HepG2 (cell line): ENCODE data around the gene METTL6. TPM values are rescaled to one million over a fixed set of nuclear protein-coding genes. Genes with fewer than 3 reads are reported as not detected.

ENCODE experiments used
- ERF ChIP-seq: IDR thresholded peaks from 2 replicates; pipeline ENCODE4 v1.6.1; 2018; ENCODE audit warnings: missing biosample characterization, missing genetic modification reagents
- FOXJ3 ChIP-seq: sonication (generic); formaldehyde crosslinking; IDR thresholded peaks from 2 replicates; pipeline ENCODE4 v1.4.0; 2020; ENCODE audit warnings: missing genetic modification reagents, mild to moderate bottlenecking, borderline replicate concordance
- FOXO1 ChIP-seq: sonication (generic); formaldehyde crosslinking; IDR thresholded peaks from 2 replicates; pipeline ENCODE4 v1.4.0; 2020; ENCODE audit warnings: missing genetic modification reagents
- FOXP1 ChIP-seq, 2 experiments: fragments of 450-650 bp in 1 of 2; IDR thresholded peaks; 2 replicates each; pipeline ENCODE4 v1.6.1; 2017 to 2018; ENCODE audit warnings: antibody characterized with exemption in 1 of 2
- MYC ChIP-seq: sonication (generic); formaldehyde crosslinking; IDR thresholded peaks from 2 replicates; pipeline ENCODE4 v1.9.0; 2021; ENCODE audit warnings: missing genetic modification reagents, borderline replicate concordance
- NONO ChIP-seq, 2 experiments: fragments of 450-650 bp in 1 of 2; sonication (generic) in 1 of 2; formaldehyde crosslinking in 1 of 2; IDR thresholded peaks in 1 of 2; conservative IDR thresholded peaks in 1 of 2; 2 replicates each; pipeline versions ENCODE4 v1.6.1 to v1.8.0; 2017 to 2022; ENCODE audit warnings: mild to moderate bottlenecking in 1 of 2, missing genetic modification reagents in 1 of 2, moderate library complexity in 1 of 2
- PCBP1 ChIP-seq: fragments of 200-400 bp; formaldehyde crosslinking; IDR thresholded peaks from 2 replicates; pipeline ENCODE4 v1.6.1; 2017; ENCODE audit warnings: mild to moderate bottlenecking, low read depth, low read length, borderline replicate concordance
- PLRG1 ChIP-seq: fragments of 450-650 bp; conservative IDR thresholded peaks from 2 replicates; pipeline ENCODE4 v1.6.1; 2016
- POLR2G ChIP-seq: fragments of 200-400 bp; formaldehyde crosslinking; IDR thresholded peaks from 2 replicates; pipeline ENCODE4 v1.6.1; 2018; ENCODE audit warnings: mild to moderate bottlenecking, low read depth, low read length, moderate library complexity
- RFXANK ChIP-seq: IDR thresholded peaks from 2 replicates; pipeline ENCODE4 v1.6.1; 2016
- RORA ChIP-seq: sonication (generic); formaldehyde crosslinking; IDR thresholded peaks from 2 replicates; pipeline ENCODE4 v1.5.0; 2020; ENCODE audit warnings: mild to moderate bottlenecking, missing genetic modification reagents, moderate library complexity
- RXRB ChIP-seq: IDR thresholded peaks from 2 replicates; pipeline ENCODE4 v1.6.1; 2016; ENCODE audit warnings: borderline replicate concordance, missing genetic modification reagents, missing compliant biosample characterization
- SPEN ChIP-seq: sonication (generic); formaldehyde crosslinking; IDR thresholded peaks from 2 replicates; pipeline ENCODE4 v1.5.1; 2020; ENCODE audit warnings: low read depth, mild to moderate bottlenecking, missing genetic modification reagents
- TFDP1 ChIP-seq: IDR thresholded peaks from 2 replicates; pipeline ENCODE4 v1.6.1; 2016; ENCODE audit warnings: missing compliant biosample characterization, missing genetic modification reagents, borderline replicate concordance
- ZNF407 ChIP-seq: sonication (generic); formaldehyde crosslinking; IDR thresholded peaks from one replicate; pipeline ENCODE4 v1.5.1; 2020; ENCODE audit warnings: mild to moderate bottlenecking, missing genetic modification reagents; ENCODE audit errors: not compliant biosample characterization
- ZNF552 ChIP-seq: sonication (generic); formaldehyde crosslinking; IDR thresholded peaks from 2 replicates; pipeline ENCODE4 v1.9.0; 2022; ENCODE audit warnings: missing genetic modification reagents, mild to moderate bottlenecking, borderline replicate concordance
- ZNF780A ChIP-seq: sonication (generic); formaldehyde crosslinking; IDR thresholded peaks from 2 replicates; pipeline ENCODE4 v1.8.0; 2022; ENCODE audit warnings: mild to moderate bottlenecking, missing genetic modification reagents, moderate library complexity
- ZNF83 ChIP-seq: sonication (generic); formaldehyde crosslinking; IDR thresholded peaks from 2 replicates; pipeline ENCODE4 v1.4.0; 2020; ENCODE audit warnings: missing genetic modification reagents, mild to moderate bottlenecking, borderline replicate concordance
- ZSCAN30 ChIP-seq: sonication (generic); formaldehyde crosslinking; IDR thresholded peaks from 2 replicates; pipeline ENCODE4 v1.5.0; 2020; ENCODE audit warnings: mild to moderate bottlenecking, missing genetic modification reagents
- polyA plus RNA-seq, 8 experiments: library from polyadenylated mRNA; depleted of rRNA in 3 of 8; stranded (reverse) in 7 of 8; unstranded in 1 of 8; fragments of >200 nt; fragmentation: Illumina TruSeq in 4 of 8; extraction: Trizol in 4 of 8; gene quantifications; 2 replicates each; pipeline versions ENCODE4 v1.2.1 to v1.2.3, GENCODE V29; 2011 to 2016; ENCODE audit warnings: low read depth in 4 of 8, missing spikeins in 1 of 8, mixed read lengths in 1 of 8; ENCODE audit not compliant: insufficient read depth in 1 of 8
- total RNA-seq, 5 experiments: library from RNA; depleted of rRNA; stranded (reverse); fragments of >200 nt; fragmentation: Illumina TruSeq; extraction: Trizol; gene quantifications; 2 replicates each; pipeline ENCODE4 v1.2.3, GENCODE V29; 2016; ENCODE audit warnings: low read depth in 1 of 5

Gene METTL6
- total and polyA plus RNA-seq, 2 of the 13 experiments (the other 11 are each of a cell fraction or from before 2014, with no cell fraction given): 17.2 to 29.4 TPM

- no peak for TF ChIP-seq ZNF407
- TF ChIP-seq FOXJ3: no peak
- no peak for TF ChIP-seq FOXP1 (IDR thresholded peaks at IDR 0.05)
- TF ChIP-seq FOXP1 (CRISPR knock-in tag; IDR thresholded peaks at IDR 0.05): no peak
- no peak for TF ChIP-seq NONO (IDR thresholded peaks at IDR 0.05)
- 0 out of 2 replicates have a peak, but pooled peaks have one; percentile 32 for TF ChIP-seq NONO (CRISPR knock-in tag; conservative IDR thresholded peaks at IDR 0.05)
- no peak; the same call in 1 of the 2 replicates for TF ChIP-seq ZNF552 (CRISPR knock-in tag)
- no peak for TF ChIP-seq RORA (CRISPR knock-in tag)
- no peak for TF ChIP-seq FOXO1 (CRISPR knock-in tag)
- peak; percentile 90 for TF ChIP-seq POLR2G
- no peak for TF ChIP-seq PLRG1
- no peak for TF ChIP-seq RFXANK (CRISPR knock-in tag)
- no peak for TF ChIP-seq PCBP1
- TF ChIP-seq ZSCAN30: no peak
- TF ChIP-seq ERF: peak; percentile 27; the same call in 1 of the 2 replicates
- peak; percentile 73; the same call in 1 of the 2 replicates for TF ChIP-seq MYC (CRISPR knock-in tag)
- TF ChIP-seq ZNF83 (CRISPR knock-in tag): no peak
- peak; percentile 64; the same call in 1 of the 2 replicates for TF ChIP-seq SPEN (CRISPR knock-in tag)
- TF ChIP-seq TFDP1 (CRISPR knock-in tag): no peak
- TF ChIP-seq ZNF780A (CRISPR knock-in tag): no peak
- no peak for TF ChIP-seq RXRB (CRISPR knock-in tag)
These were observed at the start of gene METTL6, which contains the start of gene EAF1 (continued) for GRCh38 chr3:15427182-15427880.
